ENCODE results near the gene PAK3. TPM values are rescaled to one million over a fixed set of nuclear protein-coding genes. Genes with fewer than 3 reads are reported as not detected.

PAK3 gene
- total RNA-seq, 1 donor from 2014 or later, result 12.5 TPM

DNA sequence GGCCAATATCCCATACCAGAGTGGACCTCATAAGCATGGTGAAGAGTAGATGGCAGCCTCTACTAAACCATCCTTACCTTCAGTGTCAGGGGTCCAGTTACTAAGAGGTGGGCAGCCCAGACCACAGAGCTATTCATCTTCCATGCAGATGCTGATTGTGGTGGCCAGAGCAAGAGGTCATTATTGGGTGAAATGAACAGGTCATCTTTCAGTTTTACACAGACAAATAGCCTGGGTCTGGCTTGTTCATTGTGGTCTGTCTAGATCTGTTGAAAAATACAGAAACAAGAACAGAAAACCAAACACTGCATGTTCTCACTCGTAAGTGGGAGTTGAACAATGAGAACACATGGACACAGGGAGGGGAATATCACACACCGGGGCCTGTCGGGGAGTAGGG lies 71.3 kb downstream of the PAK3 start:
- Histone ChIP-seq H4K20me1 (ENCODE audit: low read depth) (no peaks in the 10 kb centered on the region), H3K4me2 (no peak overlapping the region), H3K36me3 (peaks cover 5% of the 10 kb centered on the region), H3K79me2 (ENCODE audit: low read depth) (no peaks in the 10 kb centered on the region), H3K4me1 (no peaks in the 10 kb centered on the region), H3K27ac (no peak overlapping the region), H3K9ac (no peak overlapping the region), H3K9me3 (ENCODE audit: low read depth) (no peaks in the 10 kb centered on the region), H3K27me3 (no peaks in the 10 kb centered on the region), H2AFZ (replicated peaks) (no peak overlapping the region), H3F3A (ENCODE audit: low read depth) (no peaks in the 10 kb centered on the region), H3K4me3 (no peak overlapping the region)
- Mint-ChIP-seq H3K36me3 (peaks cover 25% of the 10 kb centered on the region), H3K27me3 (ENCODE audit: insufficient read depth, low read depth) (no peaks in the 10 kb centered on the region), H3K9me3 (no peaks in the 10 kb centered on the region), H3K27ac (no peak overlapping the region), H3K4me1 (no peaks in the 10 kb centered on the region), H3K4me3 (no peak overlapping the region)
- TF ChIP-seq EZH2 (IDR thresholded peaks at IDR 0.05), result no peak
- TF ChIP-seq, protein P1, sequence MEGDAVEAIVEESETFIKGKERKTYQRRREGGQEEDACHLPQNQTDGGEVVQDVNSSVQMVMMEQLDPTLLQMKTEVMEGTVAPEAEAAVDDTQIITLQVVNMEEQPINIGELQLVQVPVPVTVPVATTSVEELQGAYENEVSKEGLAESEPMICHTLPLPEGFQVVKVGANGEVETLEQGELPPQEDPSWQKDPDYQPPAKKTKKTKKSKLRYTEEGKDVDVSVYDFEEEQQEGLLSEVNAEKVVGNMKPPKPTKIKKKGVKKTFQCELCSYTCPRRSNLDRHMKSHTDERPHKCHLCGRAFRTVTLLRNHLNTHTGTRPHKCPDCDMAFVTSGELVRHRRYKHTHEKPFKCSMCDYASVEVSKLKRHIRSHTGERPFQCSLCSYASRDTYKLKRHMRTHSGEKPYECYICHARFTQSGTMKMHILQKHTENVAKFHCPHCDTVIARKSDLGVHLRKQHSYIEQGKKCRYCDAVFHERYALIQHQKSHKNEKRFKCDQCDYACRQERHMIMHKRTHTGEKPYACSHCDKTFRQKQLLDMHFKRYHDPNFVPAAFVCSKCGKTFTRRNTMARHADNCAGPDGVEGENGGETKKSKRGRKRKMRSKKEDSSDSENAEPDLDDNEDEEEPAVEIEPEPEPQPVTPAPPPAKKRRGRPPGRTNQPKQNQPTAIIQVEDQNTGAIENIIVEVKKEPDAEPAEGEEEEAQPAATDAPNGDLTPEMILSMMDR (IDR thresholded peaks at IDR 0.05), result no peak
- TF ChIP-seq EZH2phosphoT487 (IDR thresholded peaks at IDR 0.05), result no peak
- no peak for DNase-seq (ENCODE audit: low spot score)

DNA sequence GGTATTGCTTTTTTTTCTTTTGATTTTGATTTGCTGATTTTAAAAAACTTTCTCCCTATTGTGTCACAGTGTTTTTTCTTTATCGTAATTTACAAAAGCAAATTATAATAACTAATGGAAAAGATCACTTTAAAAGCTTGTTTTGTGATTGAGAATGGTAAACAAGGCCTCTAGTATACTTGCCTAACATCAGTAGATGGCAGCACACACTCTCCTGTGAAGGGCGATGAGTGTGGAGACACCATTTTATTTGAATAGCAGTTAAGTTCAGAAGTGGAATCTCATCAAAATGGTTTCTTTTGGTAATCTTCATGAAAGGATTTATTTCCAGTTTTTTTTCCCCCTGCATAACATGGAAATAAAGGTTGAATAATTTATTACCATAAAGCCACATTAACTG lies 72.3 kb downstream of the PAK3 start:
- Histone ChIP-seq H2AFZ (replicated peaks) (no peak overlapping the region), H3K27ac (no peak overlapping the region), H3K9ac (no peak overlapping the region), H3K4me3 (no peak overlapping the region), H3K36me3 (no peaks in the 10 kb centered on the region), H4K20me1 (ENCODE audit: low read depth) (no peaks in the 10 kb centered on the region), H3K79me2 (ENCODE audit: low read depth) (no peaks in the 10 kb centered on the region), H3K27me3 (no peaks in the 10 kb centered on the region), H3K4me2 (no peak overlapping the region), H3K9me3 (ENCODE audit: low read depth) (no peaks in the 10 kb centered on the region), H3K4me1 (no peaks in the 10 kb centered on the region), H3F3A (ENCODE audit: low read depth) (no peaks in the 10 kb centered on the region)
- Mint-ChIP-seq H3K36me3 (peaks cover 22% of the 10 kb centered on the region), H3K27me3 (ENCODE audit: insufficient read depth, low read depth) (no peaks in the 10 kb centered on the region), H3K4me1 (no peaks in the 10 kb centered on the region), H3K27ac (no peak overlapping the region), H3K4me3 (no peak overlapping the region), H3K9me3 (no peaks in the 10 kb centered on the region)
- peak; percentile 73 for DNase-seq (ENCODE audit: low spot score)
- no peak for TF ChIP-seq EZH2phosphoT487 (IDR thresholded peaks at IDR 0.05)
- TF ChIP-seq, protein P1 (IDR thresholded peaks at IDR 0.05), result peak; percentile 85

DNA sequence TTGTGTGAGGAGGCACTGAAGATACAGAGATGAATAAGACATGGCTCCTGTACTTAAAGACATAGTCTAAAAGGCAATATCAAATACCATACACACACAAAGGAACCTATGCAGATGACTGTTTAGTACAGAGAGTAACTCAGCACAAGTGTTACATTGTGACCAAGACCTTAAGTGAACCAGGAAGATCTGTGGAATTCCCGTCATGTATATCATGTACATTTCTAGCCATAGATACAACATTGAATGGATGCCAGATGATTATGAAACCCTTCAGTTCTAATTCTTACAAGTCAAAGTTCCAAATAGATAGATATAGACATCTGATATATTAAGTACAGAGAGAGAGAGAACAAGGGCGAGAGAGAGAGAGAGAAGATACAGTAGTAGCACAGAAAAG lies 73.2 kb downstream of the PAK3 start:
- H2AFZ ChIP-seq (replicated peaks), result no peak overlapping the region
- Mint-ChIP-seq H3K27me3 (ENCODE audit: insufficient read depth, low read depth) (no peaks in the 10 kb centered on the region), H3K36me3 (peaks cover 19% of the 10 kb centered on the region), H3K4me3 (no peak overlapping the region), H3K27ac (no peak overlapping the region), H3K9me3 (no peaks in the 10 kb centered on the region), H3K4me1 (no peaks in the 10 kb centered on the region)
- H3K4me3 ChIP-seq, result no peak overlapping the region
- H3F3A ChIP-seq (ENCODE audit: low read depth), result no peaks in the 10 kb centered on the region
- no peak for DNase-seq (ENCODE audit: low spot score)
- H3K9me3 ChIP-seq (ENCODE audit: low read depth), result no peaks in the 10 kb centered on the region
- no peaks in the 10 kb centered on the region for H3K4me1 ChIP-seq
- H3K79me2 ChIP-seq (ENCODE audit: low read depth), result no peaks in the 10 kb centered on the region
- no peak overlapping the region for H3K9ac ChIP-seq
- TF ChIP-seq EZH2 (IDR thresholded peaks at IDR 0.05), result no peak
- TF ChIP-seq, protein P1 (IDR thresholded peaks at IDR 0.05), result no peak
- no peak for TF ChIP-seq EZH2phosphoT487 (IDR thresholded peaks at IDR 0.05)
- H3K27ac ChIP-seq, result no peak overlapping the region
- no peak overlapping the region for H3K4me2 ChIP-seq
- H3K27me3 ChIP-seq, result no peaks in the 10 kb centered on the region
- no peaks in the 10 kb centered on the region for H4K20me1 ChIP-seq (ENCODE audit: low read depth)
- no peaks in the 10 kb centered on the region for H3K36me3 ChIP-seq
